ENCODE data around the gene TMEM86A.

DNA sequence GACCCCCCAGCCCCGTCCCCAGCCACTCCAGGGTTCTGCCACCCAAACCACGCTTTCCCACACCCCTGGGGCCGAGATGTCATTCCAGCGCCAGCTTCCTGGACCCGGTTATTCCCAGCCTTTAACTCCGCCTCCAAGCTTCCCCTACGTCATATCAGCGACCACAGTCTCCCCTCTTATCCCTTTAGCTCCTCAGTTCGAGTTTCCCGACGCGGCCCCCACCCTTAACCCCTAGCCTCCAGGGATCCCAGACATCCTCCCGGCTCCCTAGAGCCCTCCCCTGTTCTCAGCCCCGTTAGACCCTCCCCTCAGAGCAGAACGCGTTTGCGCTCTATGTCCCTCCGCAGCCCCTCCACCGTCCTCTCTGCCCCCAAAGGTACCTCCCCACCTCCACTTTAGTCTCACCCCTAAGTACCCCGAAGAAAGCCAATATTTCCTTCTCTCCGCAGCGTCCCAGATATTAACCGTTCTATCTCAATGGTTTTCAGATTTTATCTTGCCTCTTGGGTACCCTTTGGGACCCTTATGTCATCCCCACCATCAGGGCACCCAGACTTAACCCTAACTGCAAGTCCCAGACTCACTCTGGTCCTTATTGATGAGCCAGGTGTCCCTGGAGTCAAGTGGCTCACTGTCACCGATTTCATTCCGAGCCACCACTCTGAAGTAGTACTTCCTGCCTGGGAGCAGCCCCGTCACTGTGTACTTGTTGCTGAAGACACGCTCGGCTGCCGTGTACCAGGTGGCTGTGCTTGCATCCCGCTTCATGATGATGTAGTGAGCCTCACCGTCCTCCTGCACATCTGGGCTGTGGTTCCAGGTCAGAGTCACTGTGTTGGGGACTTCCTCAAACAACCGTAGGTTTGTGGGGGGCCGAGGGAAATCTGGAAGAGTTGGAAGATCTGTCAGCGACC is 8.0 kb downstream of the TMEM86A start:
- TF ChIP-seq, protein P1, sequence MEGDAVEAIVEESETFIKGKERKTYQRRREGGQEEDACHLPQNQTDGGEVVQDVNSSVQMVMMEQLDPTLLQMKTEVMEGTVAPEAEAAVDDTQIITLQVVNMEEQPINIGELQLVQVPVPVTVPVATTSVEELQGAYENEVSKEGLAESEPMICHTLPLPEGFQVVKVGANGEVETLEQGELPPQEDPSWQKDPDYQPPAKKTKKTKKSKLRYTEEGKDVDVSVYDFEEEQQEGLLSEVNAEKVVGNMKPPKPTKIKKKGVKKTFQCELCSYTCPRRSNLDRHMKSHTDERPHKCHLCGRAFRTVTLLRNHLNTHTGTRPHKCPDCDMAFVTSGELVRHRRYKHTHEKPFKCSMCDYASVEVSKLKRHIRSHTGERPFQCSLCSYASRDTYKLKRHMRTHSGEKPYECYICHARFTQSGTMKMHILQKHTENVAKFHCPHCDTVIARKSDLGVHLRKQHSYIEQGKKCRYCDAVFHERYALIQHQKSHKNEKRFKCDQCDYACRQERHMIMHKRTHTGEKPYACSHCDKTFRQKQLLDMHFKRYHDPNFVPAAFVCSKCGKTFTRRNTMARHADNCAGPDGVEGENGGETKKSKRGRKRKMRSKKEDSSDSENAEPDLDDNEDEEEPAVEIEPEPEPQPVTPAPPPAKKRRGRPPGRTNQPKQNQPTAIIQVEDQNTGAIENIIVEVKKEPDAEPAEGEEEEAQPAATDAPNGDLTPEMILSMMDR (CRISPR knock-in tag; IDR thresholded peaks at IDR 0.05), result no peak
- no peak for TF ChIP-seq KLF6 (CRISPR knock-in tag; IDR thresholded peaks at IDR 0.05)
